Islet precursor cell (in vitro differentiated cells): ENCODE results near the gene ELK4.

Experiments
- DNase-seq: peaks from one replicate; pipeline ENCODE4 v3.0.0-alpha.2; 2018

ELK4 gene

DNA sequence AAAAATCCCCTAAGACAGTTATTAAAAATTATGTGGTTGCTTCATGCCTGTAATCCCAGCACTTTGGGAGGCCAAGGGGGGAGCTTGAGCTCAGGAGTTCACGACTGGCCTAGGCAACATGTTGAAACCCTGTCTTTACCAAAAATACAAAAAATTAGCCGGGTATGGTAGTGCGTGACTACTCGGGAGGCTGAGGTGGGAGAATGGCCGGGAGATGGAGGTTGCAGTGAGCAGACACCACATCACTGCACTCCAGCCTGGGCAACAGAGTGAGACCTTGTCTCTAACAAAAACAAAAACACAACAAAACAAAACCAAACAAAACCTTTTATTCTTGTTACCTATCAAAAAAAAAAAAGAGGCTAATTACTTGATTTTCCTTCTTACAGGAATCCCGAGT is 2.1 kb downstream of the ELK4 start:
- no peak for DNase-seq

DNA sequence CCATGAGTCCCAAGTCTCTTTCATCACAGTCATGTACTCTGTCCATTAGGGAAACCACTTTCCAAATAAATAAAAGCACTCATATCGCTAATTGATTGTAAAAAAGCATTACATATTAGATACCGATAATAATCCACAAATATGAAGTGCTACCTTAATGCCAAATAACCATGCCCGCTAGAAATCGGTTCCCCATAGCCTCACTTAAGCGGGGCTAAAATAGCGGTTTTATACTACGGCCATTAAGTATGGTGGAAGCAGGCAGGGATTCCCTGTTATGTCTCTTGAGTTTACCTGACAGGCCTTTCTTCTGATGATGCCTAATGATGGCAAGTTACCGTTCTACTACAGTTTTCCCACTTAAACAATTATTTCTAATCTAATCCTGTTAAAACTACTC is 3.9 kb downstream of the ELK4 start:
- DNase-seq: no peak

DNA sequence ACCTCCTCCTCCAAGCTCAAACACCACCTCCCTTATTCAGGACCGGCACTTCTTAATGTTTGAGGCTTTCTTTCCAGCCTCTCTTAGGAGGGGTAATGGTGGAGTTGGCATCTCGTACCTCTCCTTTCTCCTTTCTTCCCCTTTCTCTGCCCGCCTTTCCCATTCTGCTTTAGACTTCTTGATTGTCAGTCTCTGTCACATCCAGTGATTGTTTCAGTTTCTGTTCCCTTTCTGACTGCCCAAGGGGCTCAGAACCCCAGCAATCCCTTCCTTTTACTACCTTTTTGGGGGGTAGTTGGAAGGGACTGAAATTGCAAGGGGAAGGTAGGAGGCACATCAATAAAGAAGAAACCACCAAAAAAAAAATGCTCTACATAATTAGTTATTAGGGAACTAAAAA is 5.6 kb downstream of the ELK4 start:
- DNase-seq: no peak

DNA sequence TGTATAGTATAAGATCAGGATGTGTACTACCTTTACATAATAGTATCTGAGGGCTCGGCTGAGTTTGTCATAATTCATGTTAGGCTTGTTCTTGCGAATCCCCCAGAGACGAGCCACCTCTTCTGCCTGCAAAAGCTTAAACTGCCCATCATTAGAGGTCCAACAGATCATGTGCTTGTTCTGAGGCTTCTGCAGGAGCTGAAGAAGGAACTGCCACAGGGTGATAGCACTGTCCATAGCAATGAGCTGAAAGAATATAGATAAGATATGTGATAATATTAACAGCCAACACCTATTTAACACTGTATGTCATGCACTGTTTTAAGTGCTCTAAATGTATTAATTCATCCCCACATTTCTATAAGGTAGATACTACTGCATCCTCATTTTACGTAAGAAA is 8.2 kb downstream of the ELK4 start:
- DNase-seq: no peak

DNA sequence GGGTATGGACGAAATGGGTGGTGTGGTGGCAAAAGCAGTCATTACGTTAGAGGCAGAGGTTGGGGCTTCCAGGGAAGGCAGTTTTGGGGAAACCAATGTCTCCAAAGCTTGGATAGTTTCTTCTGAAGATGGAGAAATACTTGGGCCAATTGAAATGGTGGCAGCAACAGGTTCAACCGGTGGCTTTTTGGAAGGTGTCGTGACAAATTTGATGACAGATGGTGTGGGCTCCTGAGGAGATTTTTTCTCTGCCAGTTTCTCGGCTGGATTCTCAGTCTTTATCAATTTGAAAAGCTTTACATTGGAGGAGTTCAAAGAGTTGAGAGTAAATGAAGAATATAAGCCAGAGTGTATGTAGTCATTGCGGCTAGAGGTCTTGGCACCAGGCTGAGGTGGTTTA is 11.5 kb downstream of the ELK4 start:
- DNase-seq: no peak

DNA sequence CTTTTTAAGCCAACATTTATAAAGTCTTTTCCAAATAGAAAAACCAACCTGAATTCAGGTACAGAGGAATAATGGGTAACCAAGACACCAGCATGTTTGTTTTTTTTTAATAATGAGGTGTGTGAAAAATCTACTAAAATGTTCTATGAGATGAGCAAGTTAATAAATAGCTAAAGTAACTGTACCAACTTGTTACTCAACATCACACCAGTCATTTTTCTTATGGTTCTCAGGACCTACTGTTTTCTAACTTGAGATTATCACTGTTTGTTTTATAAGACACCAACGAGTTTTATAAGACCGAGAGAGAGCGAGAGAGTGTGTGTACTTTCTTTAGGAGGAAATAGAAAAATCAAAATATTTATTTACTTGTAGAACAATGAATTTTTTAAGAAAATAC is 12.4 kb downstream of the ELK4 start:
- DNase-seq: no peak

DNA sequence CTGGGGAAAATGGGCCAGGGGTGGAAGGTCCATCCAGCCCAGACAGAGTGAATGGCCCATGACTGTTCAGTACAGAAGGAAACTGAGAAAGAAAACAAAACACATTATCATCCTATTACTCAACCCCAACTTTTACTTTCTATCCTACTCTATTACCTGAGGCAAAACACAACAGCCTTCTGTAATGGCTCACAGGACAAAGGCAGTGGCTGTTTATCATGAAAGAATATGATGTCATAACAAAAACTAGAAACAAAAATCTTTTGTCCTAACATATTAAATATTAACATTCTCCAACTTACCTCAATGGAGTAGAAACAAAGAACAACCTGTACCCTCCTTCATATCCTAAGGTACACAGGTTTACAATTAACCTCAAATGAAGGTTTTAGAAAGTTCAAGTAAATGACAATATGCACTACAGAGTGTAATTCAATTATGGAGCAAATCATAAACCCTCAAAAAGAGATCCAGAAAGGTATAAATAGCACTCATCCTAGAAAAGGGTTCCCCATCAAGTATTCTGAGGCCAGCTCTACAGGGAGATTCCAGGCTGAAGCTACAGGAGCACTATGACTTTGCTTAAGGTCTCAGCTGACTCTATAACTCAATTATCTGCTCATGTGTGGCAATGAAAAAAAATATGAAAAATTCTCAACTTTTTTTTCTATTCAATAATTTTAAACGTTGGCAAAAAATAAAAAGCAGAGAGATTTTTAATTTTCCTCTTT is 15.1 kb downstream of the ELK4 start:
- DNase-seq: no peak

DNA sequence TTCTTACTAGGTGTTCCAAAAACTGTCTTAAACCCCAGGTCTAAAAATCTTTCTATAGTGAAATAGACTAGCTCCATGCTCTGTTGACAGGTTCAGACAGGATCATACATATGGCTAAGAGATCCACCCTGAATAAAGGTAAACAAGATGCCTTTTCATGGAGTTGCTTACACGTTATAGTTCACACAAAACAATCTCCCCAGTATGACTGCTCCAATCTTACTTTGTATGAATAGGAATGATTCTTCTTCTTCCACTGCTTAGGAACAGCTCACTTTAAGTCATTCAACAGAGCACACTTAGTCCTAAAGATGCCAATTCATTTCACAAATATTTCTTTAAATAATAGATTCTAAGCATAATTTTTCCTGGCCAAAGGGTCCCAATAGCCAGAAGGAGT is 16.0 kb downstream of the ELK4 start:
- no peak for DNase-seq

DNA sequence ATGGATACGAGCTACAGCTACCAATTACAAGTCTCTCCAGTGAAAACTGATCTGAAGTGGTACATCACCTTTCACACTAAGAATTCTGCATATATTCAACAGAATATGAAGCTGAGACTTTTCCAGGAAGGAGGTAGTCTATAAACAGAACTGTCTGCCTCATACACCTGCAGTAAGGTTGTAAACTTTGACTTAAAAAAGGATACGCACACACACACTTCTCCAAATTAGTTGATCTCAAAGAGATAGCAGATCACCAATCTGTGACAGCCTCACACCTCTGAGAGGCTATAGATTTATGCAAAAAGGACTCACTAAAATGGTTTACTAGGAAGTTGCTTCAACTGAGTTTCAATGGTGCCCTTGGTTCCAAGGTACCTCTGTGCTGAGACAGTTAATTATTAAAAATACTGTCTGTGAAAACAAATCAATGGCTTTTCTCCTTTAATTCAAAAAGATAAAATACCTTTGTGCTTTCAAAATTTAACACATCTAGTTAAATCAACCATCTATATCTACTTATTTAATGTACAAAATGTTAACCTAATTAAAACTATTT is 17.9 kb downstream of the ELK4 start:
- no peak for DNase-seq

DNA sequence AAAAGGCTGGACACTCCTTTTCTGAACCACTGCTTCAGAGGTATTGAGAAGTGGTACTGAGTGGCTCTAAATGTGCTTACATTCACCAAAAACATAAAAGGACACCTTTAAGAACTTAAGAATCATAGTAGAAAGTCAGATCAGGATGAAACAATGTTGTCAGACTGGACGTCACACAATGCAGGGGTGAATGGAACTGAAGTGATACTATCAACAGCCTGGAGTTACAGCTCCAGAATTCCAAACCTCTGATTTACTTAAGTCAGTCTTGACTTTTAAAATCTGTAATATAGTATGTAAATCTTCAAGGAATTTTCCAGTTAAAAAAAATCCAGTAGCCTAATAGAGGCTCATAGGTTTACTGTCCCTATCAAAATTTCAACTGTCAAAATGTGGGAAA is 19.3 kb downstream of the ELK4 start:
- DNase-seq: no peak

DNA sequence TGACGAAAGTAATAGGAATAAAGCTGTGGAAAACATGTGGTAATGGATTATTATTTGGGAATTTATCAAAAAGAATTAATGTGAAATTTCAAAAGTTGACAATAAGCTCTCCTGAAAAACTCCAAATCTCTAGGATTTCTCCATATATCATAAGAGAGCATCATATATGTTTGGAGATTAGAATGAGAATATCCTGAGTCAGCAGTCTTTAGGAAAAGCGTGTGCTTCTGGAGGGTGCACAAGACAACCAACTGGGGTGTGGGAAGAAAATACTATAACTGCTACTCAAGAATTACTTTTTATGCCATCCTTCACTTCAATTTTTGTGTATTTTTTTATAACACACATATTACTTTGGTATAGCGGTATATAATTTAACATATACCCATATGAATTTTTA is 19.7 kb downstream of the ELK4 start:
- no peak for DNase-seq

DNA sequence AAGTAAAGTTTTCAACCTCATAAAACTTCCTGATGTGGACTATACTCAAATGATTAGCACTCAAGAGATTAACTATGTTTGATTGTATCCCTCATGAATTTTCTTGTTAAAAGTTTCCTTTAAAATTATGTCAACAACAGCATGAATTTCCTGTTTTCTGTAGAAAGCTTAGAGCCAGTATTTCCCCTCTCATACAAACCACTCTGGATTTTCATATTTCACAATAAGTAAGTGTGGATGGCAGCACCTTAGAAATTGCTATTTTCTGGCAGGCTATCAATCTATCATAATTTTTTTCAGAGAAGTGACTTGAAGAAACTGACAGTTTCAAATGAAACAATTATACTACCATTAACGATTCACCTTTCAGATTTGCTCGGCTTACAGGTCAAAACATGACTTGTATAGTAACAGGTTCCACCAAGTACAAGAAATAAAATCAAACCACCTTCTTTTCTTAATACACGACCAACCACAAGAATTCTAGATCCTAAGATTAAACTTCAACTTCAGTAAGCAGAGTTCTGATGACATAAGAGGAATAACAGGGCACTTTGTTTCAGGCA is 20.8 kb downstream of the ELK4 start:
- no peak for DNase-seq

DNA sequence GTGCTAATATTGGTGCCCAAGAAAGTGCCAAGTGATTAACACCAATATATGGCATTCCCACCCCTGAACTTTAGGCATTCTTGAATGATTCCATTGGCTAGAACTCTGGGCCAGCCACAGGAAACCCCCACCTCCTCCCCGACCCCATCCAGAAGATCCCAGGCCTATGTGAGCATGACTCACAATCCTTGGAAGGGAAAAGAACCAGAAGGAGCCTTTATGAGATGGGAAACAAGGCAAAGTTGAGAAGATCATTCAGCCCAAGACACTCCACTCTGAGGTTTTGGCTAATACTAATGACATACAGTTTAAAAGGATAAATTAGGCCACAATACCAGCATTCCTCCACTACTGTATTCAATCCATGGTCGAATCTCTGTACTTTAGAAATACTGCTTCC is 21.8 kb downstream of the ELK4 start:
- peak; percentile 86 for DNase-seq

DNA sequence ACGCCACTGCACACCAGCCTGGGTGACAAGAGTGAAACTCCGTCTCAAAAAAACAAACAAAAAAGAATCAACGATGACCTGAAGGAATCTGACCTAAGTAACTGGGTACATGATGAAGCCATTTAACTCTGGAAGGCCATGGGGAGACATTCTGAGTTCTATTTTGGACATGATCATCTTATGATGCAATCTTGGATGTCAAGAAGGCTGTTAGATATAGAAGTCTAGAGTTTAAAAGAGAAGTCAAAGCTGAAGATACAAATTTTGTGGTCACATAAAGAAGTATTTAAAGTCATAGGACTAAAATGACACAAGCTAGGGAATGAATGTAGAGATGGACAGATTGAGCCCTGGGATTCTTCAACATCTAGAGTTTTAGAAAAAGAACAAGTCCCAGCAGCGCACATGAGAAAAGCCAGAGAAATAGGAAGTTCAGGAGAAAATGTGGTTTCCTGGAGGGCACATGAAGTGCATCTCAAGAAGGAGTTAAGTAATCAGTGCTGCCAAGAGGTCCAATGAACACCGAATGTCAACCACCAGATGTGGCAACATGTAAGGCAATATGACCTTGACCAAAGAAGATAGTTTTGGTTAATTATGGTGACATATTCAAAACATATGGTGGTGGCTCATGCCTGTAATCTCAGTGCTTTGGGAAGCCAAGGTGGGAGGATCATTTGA is 26.8 kb downstream of the ELK4 start:
- DNase-seq: no peak

DNA sequence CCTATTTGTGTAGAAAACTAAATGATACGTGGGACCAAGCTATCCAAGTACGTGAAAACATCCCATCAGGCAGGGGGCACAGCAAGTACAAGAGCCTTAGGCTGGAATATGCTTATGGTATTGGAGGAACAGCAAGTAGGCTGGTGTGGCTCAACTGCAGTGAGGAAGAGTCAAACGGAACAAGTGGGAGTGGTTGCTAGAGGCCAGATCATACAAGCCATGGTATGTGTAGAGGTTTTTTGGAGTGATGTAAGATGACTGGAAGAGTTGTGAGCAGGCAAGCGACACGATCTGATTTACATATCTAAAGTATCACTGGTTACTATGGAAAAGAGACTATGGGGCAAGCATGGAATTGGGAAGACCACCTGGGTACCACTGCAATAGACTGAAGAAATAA is 27.8 kb downstream of the ELK4 start:
- DNase-seq: no peak

DNA sequence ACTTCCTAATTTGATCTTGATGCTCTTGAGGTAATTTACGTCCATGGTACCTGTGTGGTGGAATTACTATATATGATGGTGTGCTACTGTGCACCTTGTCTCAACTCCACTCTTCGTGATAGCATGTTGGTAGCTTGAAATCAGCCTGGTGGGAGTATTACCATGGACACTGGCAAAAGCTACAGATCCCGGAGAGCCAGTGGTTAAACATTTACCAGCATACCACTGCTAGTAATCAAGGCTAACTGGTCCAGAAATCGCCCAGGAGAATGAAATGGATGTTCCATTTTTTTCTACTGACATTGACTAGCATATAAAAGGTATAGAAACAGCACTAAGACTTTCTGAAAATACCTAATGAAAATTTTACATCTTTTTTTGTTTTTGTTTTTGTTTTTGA is 30.6 kb downstream of the ELK4 start:
- DNase-seq: no peak

DNA sequence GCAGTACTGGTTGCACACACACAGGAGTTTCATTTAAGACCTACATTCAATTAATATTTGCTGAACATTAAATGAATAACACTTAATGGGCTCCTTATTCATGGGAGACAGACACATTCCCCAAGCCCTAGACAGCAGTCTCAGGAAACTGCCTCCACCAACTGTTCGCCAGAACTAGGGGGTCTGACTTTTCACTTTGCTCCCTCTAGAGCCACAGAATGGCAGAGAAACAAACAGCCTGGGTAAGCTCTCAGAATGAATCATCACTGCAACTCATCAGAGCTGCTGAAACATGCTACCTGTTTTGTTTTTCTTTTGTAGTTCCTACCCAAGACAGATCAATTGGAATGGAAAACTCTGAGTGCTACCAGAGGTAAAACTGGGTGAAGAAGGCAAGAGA is 31.7 kb downstream of the ELK4 start:
- peak; percentile 70 for DNase-seq

DNA sequence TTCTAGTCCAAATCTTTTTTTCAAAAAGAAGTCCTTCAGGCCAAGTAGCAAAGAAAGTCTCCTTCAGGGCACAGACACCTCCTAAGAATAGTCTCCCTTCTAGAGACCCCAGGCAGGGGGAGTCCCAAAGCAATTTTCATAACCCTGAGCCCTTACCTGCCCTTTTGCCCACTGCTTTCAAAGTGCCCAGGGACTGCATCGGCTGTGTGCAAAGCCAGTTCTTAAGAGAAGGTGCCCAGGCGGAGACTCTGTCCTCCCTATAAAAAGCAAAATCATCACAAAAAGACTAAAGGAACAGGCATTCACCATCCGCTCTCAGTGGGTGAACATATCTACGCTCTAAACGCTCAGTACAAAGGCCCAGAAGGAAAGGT is 32.2 kb downstream of the ELK4 start:
- no peak for DNase-seq

DNA sequence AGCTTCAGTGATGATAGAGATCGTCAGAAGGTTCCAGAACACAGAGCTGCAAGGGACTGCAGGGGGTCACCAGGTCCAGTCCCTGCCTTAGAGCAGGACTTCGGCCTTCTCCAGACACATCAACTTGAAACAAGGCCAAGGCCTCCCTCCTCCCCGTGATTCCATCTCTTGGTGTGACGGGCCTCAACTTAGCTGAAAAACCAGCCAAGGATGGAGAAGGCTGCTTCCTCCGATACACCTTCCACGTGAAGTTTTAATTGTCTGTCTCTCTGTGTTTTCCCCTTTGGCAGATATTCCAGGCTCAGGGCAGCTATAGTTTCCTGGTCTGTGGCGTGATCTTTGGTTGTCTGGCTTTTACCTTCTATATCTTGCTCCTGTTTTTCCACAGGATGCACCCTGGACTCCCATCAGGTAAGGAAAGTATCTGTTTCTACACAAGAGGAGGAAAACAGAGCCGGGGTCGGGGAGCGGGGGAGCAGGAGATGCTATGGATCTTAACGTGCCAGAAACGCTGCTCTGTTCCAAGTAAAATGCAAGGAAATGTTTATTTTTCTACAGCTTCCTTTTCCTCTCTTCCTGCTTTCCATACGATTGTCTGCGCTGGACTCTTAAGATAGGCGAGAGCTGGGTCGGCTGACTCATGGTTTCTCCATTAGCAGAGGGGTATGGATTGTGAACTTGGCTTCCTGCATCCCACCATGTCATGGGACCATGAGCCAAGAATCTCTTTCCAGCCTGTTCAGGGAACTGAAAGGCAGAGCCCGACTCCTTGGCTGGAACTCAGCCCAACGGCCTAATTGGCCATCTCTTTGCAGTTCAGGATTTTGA is 32.8 kb downstream of the ELK4 start:
- peak; percentile 21 for DNase-seq

DNA sequence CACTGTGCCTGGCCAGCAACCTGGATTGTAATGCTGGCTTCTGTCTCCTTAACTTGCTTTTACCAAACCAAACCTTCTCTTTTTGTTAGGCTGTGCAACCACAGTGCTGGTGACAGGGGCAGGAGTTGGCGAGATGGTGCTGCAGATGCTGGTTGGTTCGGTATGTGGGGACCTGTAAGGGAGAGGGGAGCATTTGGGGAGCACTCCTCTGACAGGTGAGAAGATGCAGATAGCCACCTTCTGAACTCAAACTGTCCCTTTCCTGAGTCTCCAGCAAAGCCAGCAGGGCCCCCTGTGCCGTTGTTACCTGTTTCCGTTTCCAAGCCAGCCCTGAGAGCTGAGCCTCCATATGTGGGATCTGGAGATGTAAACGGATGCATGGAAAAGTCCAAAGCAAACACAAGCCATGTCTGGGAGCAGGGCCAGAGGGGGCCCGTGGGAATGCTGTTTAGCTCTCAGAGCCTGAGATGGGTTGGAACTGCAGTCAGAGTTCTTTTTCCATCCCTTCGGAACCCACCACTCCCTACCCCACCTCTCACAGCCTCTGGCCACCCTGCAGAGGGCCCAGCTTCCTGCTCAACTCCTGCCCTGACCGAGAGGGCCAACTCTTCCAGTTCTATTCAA is 34.0 kb downstream of the ELK4 start:
- DNase-seq: peak; percentile 32

DNA sequence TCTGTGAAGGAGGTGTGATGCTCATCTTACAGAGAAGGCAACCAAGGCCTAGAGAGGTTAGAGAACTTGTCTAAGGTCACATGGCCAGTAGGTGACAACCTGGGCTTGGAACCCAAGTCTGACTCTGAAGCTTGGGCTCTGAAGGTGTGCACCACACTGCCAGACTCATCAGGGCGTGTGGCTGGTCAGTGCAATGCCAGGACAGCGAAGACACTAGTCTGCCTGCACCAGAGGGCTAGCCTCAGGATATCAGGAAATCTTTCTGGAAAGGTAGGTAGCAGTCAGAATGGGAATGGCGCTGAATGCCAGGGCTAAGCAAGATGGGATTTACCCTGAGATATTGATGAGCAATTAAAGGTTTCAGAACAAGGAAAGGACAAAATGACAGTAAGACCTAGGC is 34.9 kb downstream of the ELK4 start:
- DNase-seq: peak; percentile 27

DNA sequence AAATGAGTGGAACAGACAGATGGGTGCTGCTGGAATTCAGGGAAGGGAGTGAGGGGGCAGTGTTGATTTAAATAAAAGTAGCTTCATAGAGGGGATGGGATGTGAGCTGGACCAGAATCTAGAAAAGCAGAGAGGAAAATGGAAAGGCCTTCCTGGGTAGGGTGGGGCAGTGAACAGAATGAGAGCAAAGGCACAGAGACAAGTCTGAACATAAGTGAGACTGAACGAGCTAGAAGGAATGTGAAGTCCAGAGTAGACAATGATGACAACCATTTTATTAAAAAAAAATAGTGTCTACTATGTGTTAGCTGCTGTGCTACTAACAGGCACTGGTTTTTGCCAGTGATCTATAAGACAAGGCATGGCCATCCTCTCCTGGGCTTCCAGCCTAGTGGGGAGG is 36.0 kb downstream of the ELK4 start:
- peak; percentile 23 for DNase-seq

DNA sequence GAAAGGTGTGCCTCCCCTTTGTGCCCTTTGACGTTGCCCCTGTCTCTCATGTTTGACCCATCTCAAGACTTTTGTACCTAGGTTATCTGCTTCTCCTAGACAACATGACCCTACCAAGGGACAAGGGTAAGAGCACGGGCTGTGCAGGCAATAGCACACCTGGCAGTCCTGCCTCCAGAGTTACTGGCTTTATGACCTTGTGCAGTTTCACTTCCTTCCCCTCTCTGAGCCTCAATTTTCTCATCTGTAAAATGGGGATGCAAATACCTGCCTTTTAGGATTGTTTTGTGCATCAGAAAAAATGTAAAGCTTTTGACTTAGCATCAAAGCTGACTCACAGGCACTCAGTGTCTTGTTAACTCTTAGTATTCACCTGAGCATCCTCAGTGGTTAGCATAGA is 36.4 kb downstream of the ELK4 start:
- DNase-seq: no peak
